Peyer's patch (tissue), 4 donors: ENCODE data around the gene CACNA2D3. TPM values are rescaled to one million over a fixed set of nuclear protein-coding genes. Genes with fewer than 3 reads are reported as not detected.

ENCODE experiments used
- DNase-seq, 3 donors: peaks; one replicate each; pipeline ENCODE4 v3.0.0-alpha.2; 2017 to 2019
- H3K27ac ChIP-seq, 4 donors: fragments of 200-600 bp; sonication (generic); one replicate each; pipeline ENCODE4 v1.5.1; 2016 to 2019
- H3K27me3 ChIP-seq, 2 donors: fragments of 200-600 bp; sonication (generic); one replicate each; pipeline ENCODE4 v1.5.1; 2019
- H3K36me3 ChIP-seq, 3 donors: fragments of 200-600 bp; sonication (generic); one replicate each; pipeline ENCODE4 v1.5.1; 2016 to 2019
- H3K4me1 ChIP-seq, 4 donors: fragments of 200-600 bp; sonication (generic); one replicate each; pipeline ENCODE4 v1.5.1; 2016 to 2019
- H3K4me3 ChIP-seq, 4 donors: fragments of 200-600 bp; sonication (generic); 1 replicate in 3 of 4; 2 replicates in 1 of 4; pipeline ENCODE4 v1.5.1; 2016 to 2019; ENCODE audit warnings: mild to moderate bottlenecking in 1 of 4
- H3K9me3 ChIP-seq, 4 donors: fragments of 200-600 bp; sonication (generic); one replicate each; pipeline ENCODE4 v1.5.1; 2016 to 2019; ENCODE audit warnings: mild to moderate bottlenecking in 1 of 4
- POLR2A ChIP-seq, 2 donors: fragments of 450-650 bp; IDR thresholded peaks; one replicate each; pipeline ENCODE4 v1.5.1; 2017; ENCODE audit warnings: antibody characterized with exemption in 2 of 2, mild to moderate bottlenecking in 2 of 2, moderate library complexity in 2 of 2
- total RNA-seq, 4 donors: library from RNA; depleted of rRNA; stranded (reverse); fragments of >200 nt; gene quantifications; one replicate each; pipeline ENCODE4 v1.1.0, GENCODE V29; 2016
- TF ChIP-seq, protein P1 (sequence below), 6 experiments: fragments of 450-650 bp in 4 of 6; fragments of 200-600 bp in 2 of 6; sonication (generic) in 1 of 6; IDR thresholded peaks; one replicate each; pipeline ENCODE4 v1.5.1; 2017 to 2019; ENCODE audit warnings: antibody characterized with exemption in 6 of 6, mild to moderate bottlenecking in 3 of 6, moderate library complexity in 1 of 6

The CACNA2D3 gene
- total RNA-seq, 4 donors from 2014 or later = 0.27 to 5.0 TPM; not detected in 2

DNA sequence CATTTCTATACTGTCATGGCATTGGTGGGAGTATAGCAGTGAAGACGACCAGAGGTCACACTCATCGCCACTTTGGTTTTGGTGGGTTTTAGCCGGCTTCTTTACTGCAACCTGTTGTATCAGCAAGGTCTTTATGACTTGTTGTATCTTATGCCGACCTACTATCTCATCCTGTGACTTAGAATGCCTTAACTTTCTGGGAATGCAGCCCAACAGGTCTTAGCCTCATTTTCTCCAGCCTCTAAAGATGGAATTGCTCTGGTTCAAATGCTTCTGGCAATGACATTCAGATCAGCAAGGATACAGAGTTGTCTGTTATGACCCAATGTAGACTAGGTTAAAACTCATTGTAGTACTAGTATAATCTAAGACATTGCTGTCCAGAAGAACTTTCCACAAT is 860.5 kb downstream of the CACNA2D3 start:
- no peak for DNase-seq
- no peak for TF ChIP-seq POLR2A (IDR thresholded peaks at IDR 0.05)
- TF ChIP-seq, protein P1, sequence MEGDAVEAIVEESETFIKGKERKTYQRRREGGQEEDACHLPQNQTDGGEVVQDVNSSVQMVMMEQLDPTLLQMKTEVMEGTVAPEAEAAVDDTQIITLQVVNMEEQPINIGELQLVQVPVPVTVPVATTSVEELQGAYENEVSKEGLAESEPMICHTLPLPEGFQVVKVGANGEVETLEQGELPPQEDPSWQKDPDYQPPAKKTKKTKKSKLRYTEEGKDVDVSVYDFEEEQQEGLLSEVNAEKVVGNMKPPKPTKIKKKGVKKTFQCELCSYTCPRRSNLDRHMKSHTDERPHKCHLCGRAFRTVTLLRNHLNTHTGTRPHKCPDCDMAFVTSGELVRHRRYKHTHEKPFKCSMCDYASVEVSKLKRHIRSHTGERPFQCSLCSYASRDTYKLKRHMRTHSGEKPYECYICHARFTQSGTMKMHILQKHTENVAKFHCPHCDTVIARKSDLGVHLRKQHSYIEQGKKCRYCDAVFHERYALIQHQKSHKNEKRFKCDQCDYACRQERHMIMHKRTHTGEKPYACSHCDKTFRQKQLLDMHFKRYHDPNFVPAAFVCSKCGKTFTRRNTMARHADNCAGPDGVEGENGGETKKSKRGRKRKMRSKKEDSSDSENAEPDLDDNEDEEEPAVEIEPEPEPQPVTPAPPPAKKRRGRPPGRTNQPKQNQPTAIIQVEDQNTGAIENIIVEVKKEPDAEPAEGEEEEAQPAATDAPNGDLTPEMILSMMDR (IDR thresholded peaks at IDR 0.05) = no peak
- H3K4me3 ChIP-seq = no peak overlapping the region
- H3K4me1 ChIP-seq = no peaks in the 10 kb centered on the region
- H3K27ac ChIP-seq = no peak overlapping the region
- H3K27me3 ChIP-seq = no peaks in the 10 kb centered on the region
- H3K9me3 ChIP-seq = no peaks in the 10 kb centered on the region
- no peaks in the 10 kb centered on the region for H3K36me3 ChIP-seq

DNA sequence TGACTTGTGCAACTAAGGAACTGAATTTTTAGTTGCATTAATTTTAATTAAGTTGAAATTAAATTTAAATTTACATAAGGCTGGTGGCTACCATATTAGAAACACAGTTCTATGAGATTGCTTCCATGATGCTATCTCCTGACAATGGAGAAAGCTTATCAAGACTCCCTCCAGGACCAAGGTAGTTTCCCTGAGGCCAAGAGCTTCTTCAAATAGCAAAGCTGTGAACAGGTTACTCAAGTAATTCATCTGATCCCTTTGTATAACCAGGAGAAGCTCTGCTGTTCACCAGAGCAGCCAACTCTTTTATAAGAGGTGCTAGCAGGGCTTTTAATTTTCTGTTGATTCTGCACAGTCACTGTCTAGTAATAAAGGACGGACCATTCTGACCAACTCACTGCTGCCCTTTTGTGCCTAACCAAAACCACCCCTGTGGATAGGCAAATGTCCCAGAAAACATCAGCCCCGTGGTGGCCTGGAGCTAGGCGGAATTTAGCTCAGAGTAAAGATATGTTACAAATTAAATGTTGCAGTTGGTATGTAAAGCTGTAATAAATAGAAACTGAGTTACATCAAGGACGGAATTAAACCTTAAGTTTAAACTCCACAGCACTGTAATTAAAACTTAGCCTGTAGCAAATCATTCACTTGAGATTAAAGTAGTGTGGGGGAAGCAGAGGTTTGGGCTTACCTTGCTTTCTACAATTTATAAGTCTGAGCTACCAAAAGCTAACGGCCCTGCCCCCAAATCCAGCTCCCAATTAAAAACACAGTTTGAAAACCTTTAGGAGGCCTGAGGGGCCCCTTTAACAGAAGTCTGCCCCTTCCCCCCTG is 861.1 kb downstream of the CACNA2D3 start:
- H3K4me1 ChIP-seq = no peaks in the 10 kb centered on the region
- H3K9me3 ChIP-seq = no peaks in the 10 kb centered on the region
- no peak overlapping the region for H3K27ac ChIP-seq
- no peak for DNase-seq
- no peak overlapping the region for H3K4me3 ChIP-seq
- H3K27me3 ChIP-seq = no peaks in the 10 kb centered on the region
- H3K36me3 ChIP-seq = no peaks in the 10 kb centered on the region
- TF ChIP-seq POLR2A (IDR thresholded peaks at IDR 0.05) = no peak
- TF ChIP-seq, protein P1 (IDR thresholded peaks at IDR 0.05) = no peak

DNA sequence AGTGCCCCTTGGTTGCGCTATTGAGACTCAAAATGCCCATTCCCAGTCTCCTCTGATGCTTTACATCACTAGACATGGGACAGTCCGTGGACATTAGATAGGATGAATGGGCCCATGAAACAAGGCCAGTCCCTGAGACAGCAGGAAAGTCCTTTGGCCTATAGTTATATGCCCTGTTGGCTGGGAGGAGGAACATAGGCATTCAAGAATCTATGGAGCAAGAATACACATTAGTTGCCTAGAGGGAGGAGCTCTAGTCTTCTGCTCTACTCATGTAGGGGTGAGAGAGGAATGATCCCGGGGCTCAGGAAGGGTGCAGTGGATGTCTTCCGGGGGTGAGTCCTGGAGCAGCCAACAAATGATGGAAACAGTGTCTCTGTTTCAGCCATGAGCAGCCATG is 863.5 kb downstream of the CACNA2D3 start:
- TF ChIP-seq, protein P1 (IDR thresholded peaks at IDR 0.05) = no peak
- TF ChIP-seq POLR2A (IDR thresholded peaks at IDR 0.05) = no peak
- H3K27ac ChIP-seq = no peak overlapping the region
- no peak for DNase-seq

DNA sequence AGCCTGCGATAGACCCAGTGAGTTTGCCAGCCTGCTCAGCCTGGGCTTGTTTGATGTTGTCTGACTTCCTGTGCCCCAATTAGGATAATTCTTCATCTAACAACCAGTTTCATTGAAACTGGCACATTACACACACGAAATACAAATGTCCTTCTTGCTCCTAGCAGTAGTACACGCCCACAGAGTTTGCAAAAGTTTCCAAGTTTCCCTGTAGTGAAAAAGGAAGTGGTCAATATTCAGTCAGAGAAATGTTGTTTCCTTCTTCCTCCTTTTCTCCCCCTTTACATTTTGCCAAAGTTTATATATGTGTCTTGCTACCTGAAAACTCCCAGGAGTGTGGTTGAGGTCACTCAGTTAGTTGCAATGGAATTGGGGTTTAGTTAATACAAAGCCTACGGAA is 863.9 kb downstream of the CACNA2D3 start:
- TF ChIP-seq, protein P1 (IDR thresholded peaks at IDR 0.05) = no peak
- TF ChIP-seq POLR2A (IDR thresholded peaks at IDR 0.05) = no peak
- Histone ChIP-seq H3K9me3 (no peaks in the 10 kb centered on the region), H3K4me1 (peaks cover 0 to 3% (median 0%) of the 10 kb centered on the region in 4 donors)

More for the DNA sequence above, 863.5 kb downstream of the CACNA2D3 start:
- H3K27me3 ChIP-seq = no peaks in the 10 kb centered on the region
- no peaks in the 10 kb centered on the region for H3K9me3 ChIP-seq
- H3K36me3 ChIP-seq = no peaks in the 10 kb centered on the region
- H3K4me3 ChIP-seq = no peak overlapping the region
- H3K4me1 ChIP-seq = peaks cover 0 to 3% (median 0%) of the 10 kb centered on the region in 4 donors

DNA sequence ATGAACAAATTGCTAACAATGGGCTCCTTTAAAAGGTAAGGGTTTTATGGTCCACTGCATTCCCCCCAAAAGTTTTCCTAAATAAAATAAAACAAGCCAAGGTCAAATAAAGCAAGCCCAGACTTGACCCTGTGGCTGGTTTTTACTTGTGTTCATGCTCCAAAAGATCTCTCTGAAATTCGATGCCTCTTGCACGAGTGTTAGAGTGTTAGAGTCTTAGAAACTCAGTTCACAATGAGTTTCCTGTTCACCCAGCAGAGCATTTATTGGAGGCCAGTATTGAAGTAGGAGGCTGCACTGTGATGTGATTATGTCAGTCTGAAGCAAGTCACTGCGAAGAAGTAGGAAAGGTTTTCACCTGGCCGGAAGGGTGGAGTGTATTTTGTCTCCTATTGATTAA is 865.4 kb downstream of the CACNA2D3 start:
- H3K4me1 ChIP-seq = peaks cover 0 to 3% (median 0%) of the 10 kb centered on the region in 4 donors
- no peaks in the 10 kb centered on the region for H3K27me3 ChIP-seq
- TF ChIP-seq, protein P1 (IDR thresholded peaks at IDR 0.05) = no peak
- no peak for TF ChIP-seq POLR2A (IDR thresholded peaks at IDR 0.05)
- H3K36me3 ChIP-seq = no peaks in the 10 kb centered on the region
- no peaks in the 10 kb centered on the region for H3K9me3 ChIP-seq
- no peak overlapping the region for H3K4me3 ChIP-seq
- H3K27ac ChIP-seq = no peak overlapping the region
- DNase-seq = no peak

More for the DNA sequence above, 863.9 kb downstream of the CACNA2D3 start:
- no peak overlapping the region for H3K4me3 ChIP-seq
- H3K36me3 ChIP-seq = no peaks in the 10 kb centered on the region
- no peak for DNase-seq
- no peak overlapping the region for H3K27ac ChIP-seq
- no peaks in the 10 kb centered on the region for H3K27me3 ChIP-seq
